ENCODE data around the gene ADAMTS13. TPM values are rescaled to one million over a fixed set of nuclear protein-coding genes. Genes with fewer than 3 reads are reported as not detected.

ADAMTS13 gene
- total and polyA plus RNA-seq, 9 of the 15 experiments (the other 6 are each of a cell fraction or from before 2014, with no cell fraction given), result 0.03 to 0.20 (median 0.04) TPM; not detected in 4

DNA sequence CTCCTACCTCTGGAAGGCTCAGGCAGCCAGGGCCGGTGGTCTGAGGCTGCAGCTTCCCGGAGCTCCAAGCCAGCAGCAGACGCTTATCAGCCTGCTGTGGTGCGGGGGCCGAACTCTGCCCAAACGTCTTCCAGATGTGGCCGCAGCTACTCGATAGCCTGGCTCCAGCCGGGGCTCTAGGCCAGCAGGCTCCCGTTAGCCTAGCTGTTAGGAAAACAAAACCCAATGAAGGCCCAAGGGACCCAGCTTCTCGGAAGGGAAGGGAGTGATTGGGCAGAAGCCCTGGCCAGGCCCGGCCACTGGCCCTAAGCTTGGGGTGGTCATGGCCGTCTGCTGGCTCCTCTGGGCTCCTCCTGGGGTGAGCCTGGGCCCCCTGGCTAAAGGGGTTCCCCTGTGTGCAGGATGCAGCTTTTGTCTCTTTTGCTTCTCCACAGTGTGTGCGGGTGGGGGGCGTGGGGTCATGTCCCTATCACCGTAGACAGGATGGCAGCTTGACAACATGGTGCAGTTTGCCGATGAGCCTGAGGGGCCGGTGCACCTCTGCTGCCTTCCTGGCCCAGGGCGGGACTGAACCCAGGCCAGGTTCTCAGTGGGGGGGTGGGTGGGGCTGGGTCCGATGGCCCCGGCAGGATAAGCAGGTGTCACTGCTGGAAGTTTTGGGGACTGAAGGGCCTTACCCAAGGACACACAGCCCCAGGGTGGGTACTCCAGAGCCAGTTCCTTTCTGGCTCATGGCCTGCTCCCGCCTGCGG is 83.9 kb downstream of the ADAMTS13 start (continued):
- TF ChIP-seq, protein P1, sequence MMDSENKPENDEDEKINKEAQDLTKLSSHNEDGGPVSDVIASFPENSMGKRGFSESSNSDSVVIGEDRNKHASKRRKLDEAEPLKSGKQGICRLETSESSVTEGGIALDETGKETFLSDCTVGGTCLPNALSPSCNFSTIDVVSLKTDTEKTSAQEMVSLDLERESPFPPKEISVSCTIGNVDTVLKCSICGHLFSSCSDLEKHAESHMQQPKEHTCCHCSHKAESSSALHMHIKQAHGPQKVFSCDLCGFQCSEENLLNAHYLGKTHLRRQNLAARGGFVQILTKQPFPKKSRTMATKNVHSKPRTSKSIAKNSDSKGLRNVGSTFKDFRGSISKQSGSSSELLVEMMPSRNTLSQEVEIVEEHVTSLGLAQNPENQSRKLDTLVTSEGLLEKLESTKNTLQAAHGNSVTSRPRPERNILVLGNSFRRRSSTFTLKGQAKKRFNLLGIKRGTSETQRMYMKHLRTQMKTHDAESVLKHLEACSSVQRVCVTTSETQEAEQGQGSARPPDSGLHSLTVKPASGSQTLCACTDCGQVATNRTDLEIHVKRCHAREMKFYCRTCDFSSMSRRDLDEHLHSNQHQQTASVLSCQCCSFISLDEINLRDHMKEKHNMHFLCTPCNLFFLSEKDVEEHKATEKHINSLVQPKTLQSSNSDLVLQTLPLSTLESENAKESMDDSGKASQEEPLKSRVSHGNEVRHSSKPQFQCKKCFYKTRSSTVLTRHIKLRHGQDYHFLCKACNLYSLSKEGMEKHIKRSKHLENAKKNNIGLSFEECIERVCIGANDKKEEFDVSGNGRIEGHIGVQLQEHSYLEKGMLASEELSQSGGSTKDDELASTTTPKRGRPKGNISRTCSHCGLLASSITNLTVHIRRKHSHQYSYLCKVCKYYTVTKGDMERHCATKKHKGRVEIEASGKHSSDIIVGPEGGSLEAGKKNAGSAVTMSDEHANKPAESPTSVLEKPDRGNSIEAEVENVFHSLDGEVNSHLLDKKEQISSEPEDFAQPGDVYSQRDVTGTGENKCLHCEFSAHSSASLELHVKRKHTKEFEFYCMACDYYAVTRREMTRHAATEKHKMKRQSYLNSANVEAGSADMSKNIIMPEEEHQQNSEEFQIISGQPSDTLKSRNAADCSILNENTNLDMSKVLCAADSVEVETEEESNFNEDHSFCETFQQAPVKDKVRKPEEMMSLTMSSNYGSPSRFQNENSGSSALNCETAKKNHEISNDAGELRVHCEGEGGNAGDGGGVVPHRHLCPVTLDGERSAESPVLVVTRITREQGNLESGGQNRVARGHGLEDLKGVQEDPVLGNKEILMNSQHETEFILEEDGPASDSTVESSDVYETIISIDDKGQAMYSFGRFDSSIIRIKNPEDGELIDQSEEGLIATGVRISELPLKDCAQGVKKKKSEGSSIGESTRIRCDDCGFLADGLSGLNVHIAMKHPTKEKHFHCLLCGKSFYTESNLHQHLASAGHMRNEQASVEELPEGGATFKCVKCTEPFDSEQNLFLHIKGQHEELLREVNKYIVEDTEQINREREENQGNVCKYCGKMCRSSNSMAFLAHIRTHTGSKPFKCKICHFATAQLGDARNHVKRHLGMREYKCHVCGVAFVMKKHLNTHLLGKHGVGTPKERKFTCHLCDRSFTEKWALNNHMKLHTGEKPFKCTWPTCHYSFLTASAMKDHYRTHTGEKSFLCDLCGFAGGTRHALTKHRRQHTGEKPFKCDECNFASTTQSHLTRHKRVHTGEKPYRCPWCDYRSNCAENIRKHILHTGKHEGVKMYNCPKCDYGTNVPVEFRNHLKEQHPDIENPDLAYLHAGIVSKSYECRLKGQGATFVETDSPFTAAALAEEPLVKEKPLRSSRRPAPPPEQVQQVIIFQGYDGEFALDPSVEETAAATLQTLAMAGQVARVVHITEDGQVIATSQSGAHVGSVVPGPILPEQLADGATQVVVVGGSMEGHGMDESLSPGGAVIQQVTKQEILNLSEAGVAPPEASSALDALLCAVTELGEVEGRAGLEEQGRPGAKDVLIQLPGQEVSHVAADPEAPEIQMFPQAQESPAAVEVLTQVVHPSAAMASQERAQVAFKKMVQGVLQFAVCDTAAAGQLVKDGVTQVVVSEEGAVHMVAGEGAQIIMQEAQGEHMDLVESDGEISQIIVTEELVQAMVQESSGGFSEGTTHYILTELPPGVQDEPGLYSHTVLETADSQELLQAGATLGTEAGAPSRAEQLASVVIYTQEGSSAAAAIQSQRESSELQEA (IDR thresholded peaks at IDR 0.05; ENCODE audit: low read depth), result no peak
- TF ChIP-seq GABPB1 (CRISPR knock-in tag; IDR thresholded peaks at IDR 0.05) (no peak), HLTF (IDR thresholded peaks at IDR 0.05) (no peak), ARNT (IDR thresholded peaks at IDR 0.05) (no peak), ZFP30 (CRISPR knock-in tag; IDR thresholded peaks at IDR 0.05; ENCODE audit: borderline replicate concordance) (no peak), KAT7 (CRISPR knock-in tag; IDR thresholded peaks at IDR 0.05; ENCODE audit: borderline replicate concordance) (no peak), SIN3A (IDR thresholded peaks at IDR 0.05; ENCODE audit: borderline replicate concordance in 2 of 2, control insufficient read depth in 1 of 2, low read depth in 2 of 2, low read length in 2 of 2) (no peak), ZNF212 (CRISPR knock-in tag; IDR thresholded peaks at IDR 0.05) (no peak), ZNF707 (CRISPR knock-in tag; conservative IDR thresholded peaks at IDR 0.05) (no peak), BRF1 (IDR thresholded peaks at IDR 0.05; ENCODE audit: borderline replicate concordance, extremely low read depth, insufficient read length) (no peak), STAT5A (IDR thresholded peaks at IDR 0.05; ENCODE audit: borderline replicate concordance, low read length) (peak; percentile 42; the same call in 1 of the 2 replicates), ZNF134 (CRISPR knock-in tag; conservative IDR thresholded peaks at IDR 0.05) (no peak), OTX1 (CRISPR knock-in tag; IDR thresholded peaks at IDR 0.05) (no peak), JUNB (CRISPR knock-in tag; conservative IDR thresholded peaks at IDR 0.05) (no peak), HNRNPH1 (optimal IDR thresholded peaks at IDR 0.05; ENCODE audit: low read depth, low read length) (no peak), SMARCB1 (IDR thresholded peaks at IDR 0.05; ENCODE audit: insufficient read length, low read depth) (no peak)
- TF ChIP-seq, protein P2, sequence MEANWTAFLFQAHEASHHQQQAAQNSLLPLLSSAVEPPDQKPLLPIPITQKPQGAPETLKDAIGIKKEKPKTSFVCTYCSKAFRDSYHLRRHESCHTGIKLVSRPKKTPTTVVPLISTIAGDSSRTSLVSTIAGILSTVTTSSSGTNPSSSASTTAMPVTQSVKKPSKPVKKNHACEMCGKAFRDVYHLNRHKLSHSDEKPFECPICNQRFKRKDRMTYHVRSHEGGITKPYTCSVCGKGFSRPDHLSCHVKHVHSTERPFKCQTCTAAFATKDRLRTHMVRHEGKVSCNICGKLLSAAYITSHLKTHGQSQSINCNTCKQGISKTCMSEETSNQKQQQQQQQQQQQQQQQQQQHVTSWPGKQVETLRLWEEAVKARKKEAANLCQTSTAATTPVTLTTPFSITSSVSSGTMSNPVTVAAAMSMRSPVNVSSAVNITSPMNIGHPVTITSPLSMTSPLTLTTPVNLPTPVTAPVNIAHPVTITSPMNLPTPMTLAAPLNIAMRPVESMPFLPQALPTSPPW (CRISPR knock-in tag; IDR thresholded peaks at IDR 0.05), result peak; percentile 75
